Upper lobe of right lung (tissue), 1 donor: ENCODE results near the gene ZNF665. TPM values are rescaled to one million over a fixed set of nuclear protein-coding genes. Genes with fewer than 3 reads are reported as not detected.
"Not testable (repeated sequence)": the region's sequence is repeated elsewhere in the genome, so short reads cannot be mapped to it uniquely, and the experiment has no call there.

Source experiments
- ATAC-seq: fragments of 200-7000 bp; cut with Tn5 transposase; one replicate; pipeline ENCODE4 v1.9.1; 2020; ENCODE audit warnings: mild to moderate bottlenecking, moderate library complexity
- DNase-seq: peaks from one replicate; pipeline ENCODE4 v3.0.0-alpha.2; 2020
- H3K27ac ChIP-seq: fragments of 200-600 bp; one replicate; pipeline ENCODE4 v1.8.0; 2022
- H3K27me3 ChIP-seq: fragments of 200-600 bp; one replicate; pipeline ENCODE4 v1.8.0; 2022; ENCODE audit warnings: mild to moderate bottlenecking
- H3K36me3 ChIP-seq: fragments of 200-600 bp; one replicate; pipeline ENCODE4 v1.8.0; 2022
- H3K4me1 ChIP-seq: fragments of 200-600 bp; one replicate; pipeline ENCODE4 v1.8.0; 2022
- H3K4me3 ChIP-seq: fragments of 200-600 bp; one replicate; pipeline ENCODE4 v1.8.0; 2022; ENCODE audit warnings: mild to moderate bottlenecking
- H3K9me3 ChIP-seq: fragments of 200-600 bp; one replicate; pipeline ENCODE4 v1.8.0; 2022
- intact Hi-C: fragments of 100-400 bp; cut with DNase I; formaldehyde crosslinking; loops from one replicate; pipeline ENCODE4 v1.11.0; 2022
- long read RNA-seq: library from polyadenylated mRNA; unstranded; transcript quantifications from one replicate; pipeline ENCODE4 v2.0.0, GENCODE V29; 2021
- total RNA-seq: library from RNA; stranded (reverse); fragmentation: NEBNext Ultra II Directional; extraction: Animal tissue kit (Norgen Biotek cat#: 25700); gene quantifications from one replicate; pipeline ENCODE4 v1.2.1, GENCODE V29; 2021
- TF ChIP-seq, protein P1 (sequence below): fragments of 200-600 bp; IDR thresholded peaks from one replicate; pipeline ENCODE4 v1.8.0; 2022; ENCODE audit warnings: antibody characterized with exemption
- donor health status: DM: no; HTN: yes; CAD: no; lungs with severe emphysema.

Gene ZNF665
- 6.0 TPM for total RNA-seq
- long read RNA-seq, result 0 reads

GRCh38 chr19:53192771-53193534 lies at the start of gene ZNF665:
Gene ZNF665, minus strand, starts transcription at chr19:53193358. Its CDS starts 10,460 bp downstream, at chr19:53182898.
- H3K27me3 ChIP-seq, result no peaks in the 10 kb centered on the region
- peak within 1 kb of the TSS; percentile 64 for H3K4me3 ChIP-seq
- ATAC-seq (peak; percentile 88), DNase-seq (peak; percentile 95)
- intact Hi-C loops, result no loop called here
- TF ChIP-seq, protein P1, sequence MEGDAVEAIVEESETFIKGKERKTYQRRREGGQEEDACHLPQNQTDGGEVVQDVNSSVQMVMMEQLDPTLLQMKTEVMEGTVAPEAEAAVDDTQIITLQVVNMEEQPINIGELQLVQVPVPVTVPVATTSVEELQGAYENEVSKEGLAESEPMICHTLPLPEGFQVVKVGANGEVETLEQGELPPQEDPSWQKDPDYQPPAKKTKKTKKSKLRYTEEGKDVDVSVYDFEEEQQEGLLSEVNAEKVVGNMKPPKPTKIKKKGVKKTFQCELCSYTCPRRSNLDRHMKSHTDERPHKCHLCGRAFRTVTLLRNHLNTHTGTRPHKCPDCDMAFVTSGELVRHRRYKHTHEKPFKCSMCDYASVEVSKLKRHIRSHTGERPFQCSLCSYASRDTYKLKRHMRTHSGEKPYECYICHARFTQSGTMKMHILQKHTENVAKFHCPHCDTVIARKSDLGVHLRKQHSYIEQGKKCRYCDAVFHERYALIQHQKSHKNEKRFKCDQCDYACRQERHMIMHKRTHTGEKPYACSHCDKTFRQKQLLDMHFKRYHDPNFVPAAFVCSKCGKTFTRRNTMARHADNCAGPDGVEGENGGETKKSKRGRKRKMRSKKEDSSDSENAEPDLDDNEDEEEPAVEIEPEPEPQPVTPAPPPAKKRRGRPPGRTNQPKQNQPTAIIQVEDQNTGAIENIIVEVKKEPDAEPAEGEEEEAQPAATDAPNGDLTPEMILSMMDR, result no peak
- no peaks in the 10 kb centered on the region for H3K36me3 ChIP-seq
- H3K27ac ChIP-seq, result peak within 1 kb of the TSS; percentile 80
- peaks cover 9% of the 10 kb centered on the region for H3K4me1 ChIP-seq
- no peaks in the 10 kb centered on the region for H3K9me3 ChIP-seq

GRCh38 chr19:53237114-53237777 lies 44.1 kb upstream of the ZNF665 start:
- intact Hi-C loops, result no loop called here
- H3K4me3 ChIP-seq, result no peak overlapping the region
- TF ChIP-seq, protein P1, result no peak
- no peak for DNase-seq
- H3K27me3 ChIP-seq, result no peaks in the 10 kb centered on the region
- H3K9me3 ChIP-seq, result peaks cover 93% of the 10 kb centered on the region
- no peak overlapping the region for H3K27ac ChIP-seq
- no peaks in the 10 kb centered on the region for H3K4me1 ChIP-seq
- peaks cover 16% of the 10 kb centered on the region for H3K36me3 ChIP-seq
- ATAC-seq, result no peak

- H3K9me3 ChIP-seq, result peaks cover 70% of the 10 kb centered on the region
- TF ChIP-seq, protein P1, result no peak
- no peaks in the 10 kb centered on the region for H3K36me3 ChIP-seq
Measured at GRCh38 chr19:53224606-53225005, 31.4 kb upstream of the ZNF665 start.

DNA sequence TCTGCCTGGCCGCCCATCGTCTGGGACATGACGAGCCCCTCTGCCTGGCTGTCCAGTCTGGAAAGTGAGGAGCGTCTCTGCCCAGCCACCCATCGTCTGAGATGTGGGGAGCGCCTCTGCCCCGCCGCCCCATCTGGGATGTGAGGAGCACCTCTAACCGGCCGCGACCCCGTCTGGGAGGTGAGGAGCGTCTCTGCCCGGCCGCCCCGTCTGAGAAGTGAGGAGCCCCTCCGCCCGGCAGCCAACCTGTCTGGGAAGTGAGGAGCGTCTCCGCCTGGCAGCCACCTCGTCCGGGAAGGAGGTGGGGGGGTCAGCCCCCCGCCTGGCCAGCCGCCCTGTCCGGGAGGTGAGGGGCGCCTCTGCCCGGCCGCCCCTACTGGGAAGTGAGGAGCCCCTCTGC lies 29.6 kb upstream of the ZNF665 start:
- DNase-seq, H3K27ac ChIP-seq, H3K27me3 ChIP-seq, H3K4me3 ChIP-seq, ATAC-seq, H3K36me3 ChIP-seq, intact Hi-C loops, H3K4me1 ChIP-seq: not testable (repeated sequence)
- peaks cover 72% of the 10 kb centered on the region for H3K9me3 ChIP-seq

More at GRCh38 chr19:53224606-53225005, 31.4 kb upstream of the ZNF665 start:
- H3K27me3 ChIP-seq, result no peaks in the 10 kb centered on the region
- no peaks in the 10 kb centered on the region for H3K4me1 ChIP-seq
- H3K27ac ChIP-seq, result no peak overlapping the region
- intact Hi-C loops, result no loop called here
- H3K4me3 ChIP-seq, result no peak overlapping the region
- DNase-seq (no peak), ATAC-seq (no peak)

DNA sequence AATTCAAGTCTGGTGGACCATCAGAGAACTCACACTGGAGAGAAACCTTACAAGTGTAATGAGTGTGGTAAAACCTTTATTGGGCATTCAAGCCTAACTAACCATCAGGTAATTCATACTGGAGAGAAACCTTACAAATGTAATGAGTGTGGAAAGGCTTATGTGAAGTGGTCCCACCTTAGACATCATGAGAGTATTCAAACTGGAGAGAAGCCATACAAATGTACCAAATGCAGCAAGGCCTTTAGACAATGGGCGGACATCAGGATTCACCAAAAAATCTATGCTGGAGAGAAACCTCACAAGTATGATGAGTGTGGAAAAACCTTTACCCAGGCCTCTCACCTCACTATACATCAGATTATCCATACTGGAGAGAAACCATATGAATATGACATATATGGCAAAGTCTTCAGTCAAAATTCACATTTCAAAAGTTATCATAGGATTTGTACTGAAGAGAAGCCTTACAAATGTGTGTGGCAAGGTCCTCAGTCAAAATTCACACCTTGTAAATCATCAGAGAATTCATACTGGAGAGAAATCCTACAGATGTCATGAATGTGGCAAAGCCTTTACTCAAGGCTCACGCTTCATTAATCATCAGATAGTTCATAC lies 19.7 kb upstream of the ZNF665 start:
- intact Hi-C loops, result no loop called here
- peaks cover 98% of the 10 kb centered on the region for H3K9me3 ChIP-seq
- peaks cover 15% of the 10 kb centered on the region for H3K36me3 ChIP-seq
- H3K4me1 ChIP-seq, result no peaks in the 10 kb centered on the region
- TF ChIP-seq, protein P1, result no peak
- ATAC-seq (no peak), DNase-seq (no peak)
- H3K27me3 ChIP-seq, result no peaks in the 10 kb centered on the region
- no peak overlapping the region for H3K27ac ChIP-seq
- no peak overlapping the region for H3K4me3 ChIP-seq

- H3K4me3 ChIP-seq, H3K4me1 ChIP-seq, H3K27me3 ChIP-seq, DNase-seq, intact Hi-C loops, H3K27ac ChIP-seq, ATAC-seq: not testable (repeated sequence)
- Histone ChIP-seq H3K9me3 (peaks cover 86% of the 10 kb centered on the region), H3K36me3 (peaks cover 15% of the 10 kb centered on the region)
Measured at GRCh38 chr19:53211554-53211953, 18.4 kb upstream of the ZNF665 start.
